GM21717 (cell line): ENCODE measurements around the gene CD47.

Source experiments
- ATAC-seq: cut with Tn5 transposase; IDR thresholded peaks from one replicate; pipeline ENCODE4 v1.9.1; 2021; ENCODE audit warnings: mild to moderate bottlenecking, moderate library complexity; ENCODE audit not compliant: unreplicated experiment

CD47 gene

GRCh38 chr3:108054935-108055334, 35.9 kb downstream of the CD47 start:
- ATAC-seq, result no peak

DNA sequence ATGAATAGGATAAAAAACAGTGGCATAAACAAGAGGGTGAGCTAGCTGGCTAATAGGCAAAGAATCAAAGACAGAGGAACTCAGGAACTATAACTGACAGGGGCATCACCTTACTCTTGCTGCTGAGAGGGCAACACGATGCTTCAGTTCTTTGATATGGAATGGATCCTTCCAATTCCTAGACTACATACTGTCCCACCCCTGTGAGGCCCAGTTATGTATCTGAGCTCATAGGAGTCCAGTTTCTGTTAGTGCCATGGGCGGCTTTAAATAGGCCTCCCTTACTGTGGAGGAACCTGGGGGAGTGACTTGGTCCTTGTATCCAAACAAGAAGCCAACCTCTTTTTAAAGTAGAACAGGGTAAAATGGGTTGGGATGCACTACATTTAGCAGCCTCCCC, 37.3 kb downstream of the CD47 start:
- ATAC-seq, result no peak

DNA sequence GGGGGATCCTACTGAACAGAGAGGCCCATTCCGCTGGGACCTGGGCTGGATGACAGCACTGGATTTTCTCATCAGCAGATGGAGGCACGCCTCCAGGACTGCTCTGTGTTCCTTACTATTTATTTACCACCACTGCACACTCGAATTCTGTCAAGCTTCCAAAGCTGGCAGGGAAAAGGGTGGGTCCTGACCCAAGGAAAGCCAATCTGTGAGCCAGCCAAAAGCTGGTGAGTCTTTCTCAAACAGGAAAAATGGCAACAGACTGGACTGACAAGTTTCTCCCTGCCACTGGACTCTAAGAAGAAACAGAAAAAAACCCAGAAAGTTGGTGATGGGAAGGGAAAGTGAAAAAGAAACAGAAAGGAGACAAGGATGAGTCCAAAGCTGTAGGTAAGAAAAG, 37.8 kb downstream of the CD47 start:
- ATAC-seq, result no peak

GRCh38 chr3:108051005-108051404, 39.8 kb downstream of the CD47 start:
- ATAC-seq, result no peak

DNA sequence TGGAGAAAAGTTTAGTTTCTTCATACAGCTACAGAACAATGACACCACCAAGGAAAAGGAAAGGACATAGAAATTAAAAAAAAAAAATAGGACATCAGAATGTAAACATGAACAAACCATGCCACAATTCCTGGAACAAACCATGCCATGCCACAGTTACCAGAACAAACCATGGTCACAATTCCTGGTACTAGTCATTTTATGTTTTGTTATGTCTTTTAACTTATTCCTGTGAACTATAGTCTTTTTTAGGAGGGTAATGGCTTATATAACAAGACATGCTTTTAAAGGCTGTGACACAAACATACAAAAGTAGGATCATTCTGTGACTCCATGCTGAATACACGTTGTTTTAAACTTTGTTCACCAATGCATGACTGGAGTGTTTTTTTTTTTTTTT, 42.8 kb downstream of the CD47 start:
- ATAC-seq, result no peak

- ATAC-seq, result no peak
These were observed 44.6 kb downstream of the CD47 start for GRCh38 chr3:108046247-108046646.

GRCh38 chr3:108044699-108045098, 46.1 kb downstream of the CD47 start:
- no peak for ATAC-seq

DNA sequence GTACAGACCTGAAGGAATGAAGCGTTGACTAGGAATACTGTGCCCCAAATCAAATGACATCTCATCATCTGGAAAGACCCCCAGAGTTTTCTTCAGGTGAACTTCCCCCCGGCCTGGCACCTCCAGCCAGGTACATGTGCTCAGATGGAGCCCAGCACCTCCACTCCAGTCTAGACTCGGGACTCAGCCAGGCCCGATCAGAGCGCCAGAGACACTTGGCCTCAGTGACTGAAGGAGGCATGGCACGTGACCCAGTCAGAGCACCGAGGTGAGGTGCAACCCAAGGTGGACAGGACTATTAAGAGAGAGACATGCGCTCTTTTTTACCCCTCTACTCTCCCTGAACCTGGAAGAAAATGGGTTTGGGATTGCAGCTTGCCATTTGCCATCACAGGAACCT, 48.5 kb downstream of the CD47 start:
- no peak for ATAC-seq

- no peak for ATAC-seq
These were observed 49.6 kb downstream of the CD47 start for GRCh38 chr3:108041253-108041652.

DNA sequence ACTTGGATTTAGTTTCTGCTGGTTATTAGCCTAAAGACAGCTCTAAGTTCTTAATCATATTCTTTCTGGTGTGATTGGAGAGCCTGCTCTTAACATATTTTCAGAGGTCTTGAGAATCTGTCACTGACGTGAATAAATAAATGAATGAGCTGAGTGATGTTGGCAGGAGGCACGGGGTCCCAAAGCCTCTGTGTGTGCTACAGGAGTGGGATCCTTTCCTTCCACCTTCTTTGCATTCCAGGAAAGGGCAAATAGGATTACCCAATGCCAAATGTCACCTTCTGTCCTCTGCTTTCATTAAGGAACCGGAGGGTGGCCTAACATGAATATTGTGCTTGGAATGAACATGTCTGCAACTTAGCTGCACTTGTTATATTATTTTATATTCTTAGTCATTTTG, 53.1 kb downstream of the CD47 start:
- no peak for ATAC-seq

- no peak for ATAC-seq
These were observed 53.7 kb downstream of the CD47 start for GRCh38 chr3:108036984-108037741.

DNA sequence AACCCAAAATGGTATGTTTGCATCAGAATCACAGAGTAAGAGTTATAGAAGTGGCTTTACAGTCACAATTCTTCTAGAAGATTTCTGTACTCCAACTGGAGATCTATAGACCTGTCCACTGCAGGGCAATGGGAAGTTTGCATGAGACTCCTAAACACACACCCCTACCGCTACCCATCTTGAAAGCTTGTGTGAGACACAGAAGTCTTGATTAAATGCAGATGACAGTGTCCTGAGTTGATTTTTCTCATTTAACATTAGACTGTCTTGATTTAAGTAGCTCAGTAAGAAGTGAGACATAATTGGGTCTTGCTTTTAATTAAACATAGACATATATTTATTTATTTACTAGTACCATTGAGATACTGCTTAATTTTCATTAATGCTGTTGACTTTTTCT, 54.4 kb downstream of the CD47 start:
- ATAC-seq, result no peak

DNA sequence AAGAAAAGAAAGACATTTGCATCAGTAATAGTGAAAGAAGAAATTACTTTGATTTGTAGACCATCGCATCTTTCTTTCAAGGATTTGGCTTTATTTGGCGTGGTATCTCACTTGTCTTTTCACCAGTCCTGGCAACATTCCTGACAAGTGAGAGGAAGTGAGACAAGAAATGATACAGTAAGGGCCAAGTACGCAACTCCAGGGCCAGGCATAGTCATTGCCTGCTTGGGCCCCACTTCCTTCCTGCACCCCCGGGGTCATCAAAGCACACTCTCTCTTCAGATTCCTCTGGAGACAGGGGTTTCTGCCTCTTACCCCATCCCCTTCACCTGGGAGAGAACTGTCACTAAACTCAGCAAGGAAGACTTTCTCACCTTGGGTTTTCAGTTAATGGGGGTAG, 55.1 kb downstream of the CD47 start:
- ATAC-seq, result no peak

- ATAC-seq, result no peak
These were observed 58.9 kb downstream of the CD47 start for GRCh38 chr3:108031895-108032294.

DNA sequence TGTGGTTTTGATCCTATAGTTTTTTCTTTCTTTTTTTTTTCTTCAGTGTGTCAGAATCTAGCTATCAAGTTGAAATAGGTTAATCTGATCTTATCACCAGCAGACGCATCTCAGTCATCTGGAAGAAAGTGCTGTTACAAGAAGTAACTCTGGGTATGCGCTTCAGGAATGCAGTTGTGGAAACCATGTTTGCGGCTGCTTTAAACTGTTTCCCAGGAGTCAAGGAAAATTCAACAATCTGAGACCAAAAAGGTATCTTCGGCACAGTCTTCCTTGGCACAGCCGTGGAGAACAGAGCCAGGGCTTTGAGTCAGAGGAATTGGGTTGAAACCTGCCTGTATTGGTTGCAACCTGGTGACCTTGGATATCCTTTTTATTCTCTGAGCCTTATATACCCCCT, 59.9 kb downstream of the CD47 start:
- ATAC-seq, result no peak

DNA sequence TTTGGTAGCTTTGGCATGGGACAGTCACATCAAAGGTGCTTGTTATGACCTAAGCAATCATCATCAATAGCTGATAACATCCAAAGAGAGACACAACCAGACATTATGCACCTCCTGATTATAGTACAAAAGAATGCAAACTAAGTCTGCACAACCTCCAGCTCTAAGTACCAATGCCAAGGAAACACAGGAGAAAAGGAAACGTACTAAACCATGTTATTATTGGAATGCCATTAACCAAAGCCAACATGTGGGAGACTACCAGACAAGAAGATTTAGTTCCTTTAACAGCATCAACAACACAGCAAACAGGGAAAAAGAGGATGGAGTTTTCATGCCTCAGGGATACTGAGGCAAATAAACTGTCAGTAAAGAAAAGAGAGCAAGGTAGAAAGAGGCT, 61.4 kb downstream of the CD47 start:
- no peak for ATAC-seq

DNA sequence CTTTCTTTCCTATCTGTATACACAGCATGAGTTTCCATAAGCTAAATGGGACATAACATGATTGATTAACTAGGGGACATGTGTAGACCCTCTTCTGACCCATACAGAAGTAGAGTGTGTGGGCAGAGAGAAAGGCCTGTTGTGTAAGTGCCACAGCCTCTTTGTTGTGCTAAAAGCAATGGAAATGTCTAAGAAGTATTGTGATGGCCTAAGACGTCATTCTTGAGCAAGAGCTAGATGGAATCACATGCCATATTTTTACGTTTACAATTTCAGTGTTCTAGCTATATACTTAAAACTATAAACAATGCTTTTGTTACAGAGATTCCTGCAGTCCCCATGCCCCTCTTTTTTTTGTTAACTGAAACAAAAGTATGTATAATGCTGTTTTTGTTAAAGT, 61.9 kb downstream of the CD47 start:
- ATAC-seq, result no peak

GRCh38 chr3:108025177-108025576, 65.7 kb downstream of the CD47 start:
- ATAC-seq, result no peak

DNA sequence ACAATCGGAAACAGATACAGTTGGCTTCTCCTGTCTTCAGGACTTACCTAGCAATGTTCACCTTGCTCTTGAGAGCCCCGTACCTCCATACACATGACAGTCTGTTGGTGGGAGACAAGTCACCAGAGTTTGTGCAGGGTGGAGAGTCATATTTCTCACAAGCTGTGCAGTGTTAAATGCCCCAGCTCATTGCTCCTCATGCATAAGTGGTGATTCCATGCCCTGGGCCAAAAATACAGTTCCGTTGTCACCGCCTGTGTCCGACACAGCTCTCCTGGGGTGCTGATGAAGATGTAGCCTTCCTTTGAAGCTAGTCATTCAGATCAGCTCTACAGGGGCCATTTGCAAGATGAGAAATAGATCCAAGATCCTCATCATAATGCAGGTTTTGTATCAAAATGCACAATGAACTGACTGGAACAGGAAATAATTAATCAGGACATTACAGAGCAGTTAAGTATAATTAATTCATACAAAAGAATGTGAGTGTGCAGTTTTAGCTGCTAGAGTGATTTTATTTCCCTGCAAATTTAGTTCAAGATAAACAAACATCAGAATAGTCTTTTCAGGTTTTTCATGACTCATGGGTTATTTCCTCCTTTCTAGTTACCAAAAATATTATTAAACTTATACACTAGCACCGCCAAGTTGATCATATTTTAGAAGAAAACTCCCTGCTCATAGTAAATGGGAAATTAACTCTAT, 66.5 kb downstream of the CD47 start:
- ATAC-seq, result no peak

DNA sequence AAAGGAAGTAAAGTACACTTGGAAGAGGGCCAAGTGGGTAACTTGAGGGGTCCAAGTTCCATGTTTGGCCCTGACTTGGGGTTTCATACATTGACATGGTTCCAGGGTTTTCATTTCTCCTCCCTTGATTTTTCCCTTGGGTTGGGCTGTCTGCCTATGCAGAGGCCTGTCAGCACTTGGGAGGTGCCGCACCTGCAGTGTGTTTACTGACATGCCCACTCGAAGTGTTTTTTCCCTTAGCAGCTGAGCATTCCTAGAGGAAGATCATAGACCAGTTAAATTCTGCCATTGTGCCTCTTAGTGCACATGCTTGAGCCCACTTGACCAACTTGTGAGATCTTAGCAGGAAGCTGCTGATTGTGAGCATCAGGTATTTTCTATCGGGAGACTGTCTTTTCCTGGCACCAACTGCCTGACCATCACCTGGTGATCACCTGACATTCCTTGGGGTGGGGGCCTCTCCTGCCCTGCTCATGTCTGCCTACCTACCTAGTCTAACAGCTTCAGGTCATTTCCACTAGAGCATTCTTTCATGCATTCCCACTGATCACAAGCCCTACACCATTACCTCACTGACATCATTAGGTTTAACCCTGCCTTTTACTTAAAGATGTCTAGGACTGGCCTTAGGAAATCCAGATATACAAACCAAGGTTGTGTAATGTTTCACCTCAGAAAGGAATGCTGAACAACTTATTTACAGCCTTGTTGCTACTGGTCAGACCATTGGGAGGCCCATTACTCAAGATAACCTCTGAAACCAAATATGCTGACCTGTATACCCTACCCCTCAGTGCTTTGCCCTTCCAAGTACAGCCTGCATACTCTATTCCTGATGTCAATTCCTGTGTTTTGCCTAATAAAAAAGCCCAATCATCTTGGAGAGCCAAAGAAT, 68.3 kb downstream of the CD47 start:
- no peak for ATAC-seq

- no peak for ATAC-seq
These were observed 69.3 kb downstream of the CD47 start for GRCh38 chr3:108021533-108021932.

GRCh38 chr3:108021131-108021530, 69.7 kb downstream of the CD47 start:
- ATAC-seq, result no peak
